ENCODE measurements around the gene GSTM4. TPM values are rescaled to one million over a fixed set of nuclear protein-coding genes. Genes with fewer than 3 reads are reported as not detected.
"Not testable (repeated sequence)": the region's sequence is repeated elsewhere in the genome, so short reads cannot be mapped to it uniquely, and the experiment has no call there.

Gene GSTM4
- total RNA-seq, 2 experiments from 2014 or later: 8.8 to 9.9 TPM

DNA sequence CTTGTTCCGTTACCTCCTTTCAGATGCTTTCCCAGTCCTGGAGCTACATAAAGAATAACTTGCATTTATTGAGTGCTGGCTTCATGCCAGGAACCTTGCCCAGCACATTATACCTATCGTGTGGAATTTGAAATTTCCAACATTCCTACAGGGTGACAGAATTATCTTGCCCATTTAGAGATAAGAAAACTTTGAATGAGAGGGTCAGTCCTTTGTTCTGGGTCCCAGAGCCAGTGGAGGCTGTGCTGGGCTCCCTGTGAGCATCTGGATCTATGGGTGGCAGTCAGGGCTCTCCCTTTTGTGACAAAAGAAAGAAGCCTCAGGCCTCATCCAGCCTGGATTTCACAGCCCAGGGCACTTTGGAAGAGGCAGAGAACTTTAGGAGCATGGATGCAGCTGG, 3.2 kb downstream of the GSTM4 start:
- Mint-ChIP-seq H3K4me3 (no peak overlapping the region), H3K27me3 (ENCODE audit: low read depth) (peaks cover 7% of the 10 kb centered on the region), H3K9me3 (no peaks in the 10 kb centered on the region), H3K27ac (no peak overlapping the region), H3K4me1 (ENCODE audit: low read depth) (peaks cover 15% of the 10 kb centered on the region), H3K36me3 (ENCODE audit: low read depth) (no peaks in the 10 kb centered on the region)
- DNase-seq: no peak
- CTCF ChIA-PET: interaction anchor here (3.6 kb wide), 1 partner anchor 19 kb away, joined by 20 read pairs; no protein-coding TSS in a partner anchor
- intact Hi-C loops (cut with micrococcal nuclease): no loop called here

- Mint-ChIP-seq H3K36me3 (ENCODE audit: low read depth) (no peaks in the 10 kb centered on the region), H3K27ac (no peak overlapping the region), H3K4me1 (ENCODE audit: low read depth) (peaks cover 10% of the 10 kb centered on the region), H3K4me3 (no peak overlapping the region), H3K9me3 (no peaks in the 10 kb centered on the region), H3K27me3 (ENCODE audit: low read depth) (no peaks in the 10 kb centered on the region)
- no peak for DNase-seq
- intact Hi-C loops (cut with micrococcal nuclease): no loop called here
- CTCF ChIA-PET: interaction anchor here (1.0 to 3.6 kb wide), 2 partner anchors 20 to 325 kb away, joined by 3 to 20 read pairs; partner anchors contain the start of gene AHCYL1
These were observed 4.2 kb downstream of the GSTM4 start for GRCh38 chr1:109659997-109660690.

- CTCF ChIA-PET: interaction anchor here (3.6 kb wide), 1 partner anchor 21 kb away, joined by 20 read pairs; no protein-coding TSS in a partner anchor
- H3K4me3 Mint-ChIP-seq; H3K27me3 Mint-ChIP-seq (ENCODE audit: low read depth); DNase-seq; H3K27ac Mint-ChIP-seq; H3K4me1 Mint-ChIP-seq (ENCODE audit: low read depth); H3K36me3 Mint-ChIP-seq (ENCODE audit: low read depth); intact Hi-C loops (cut with micrococcal nuclease); H3K9me3 Mint-ChIP-seq: not testable (repeated sequence)
These were observed 4.8 kb downstream of the GSTM4 start for GRCh38 chr1:109660691-109661026.

GRCh38 chr1:109661391-109661790, 5.5 kb downstream of the GSTM4 start:
- peaks cover 3% of the 10 kb centered on the region for H3K4me1 Mint-ChIP-seq (ENCODE audit: low read depth)
- H3K36me3 Mint-ChIP-seq (ENCODE audit: low read depth): no peaks in the 10 kb centered on the region
- no peak for DNase-seq
- H3K4me3 Mint-ChIP-seq: no peak overlapping the region
- H3K27me3 Mint-ChIP-seq (ENCODE audit: low read depth): no peaks in the 10 kb centered on the region
- no peak overlapping the region for H3K27ac Mint-ChIP-seq
- intact Hi-C loops (cut with micrococcal nuclease): no loop called here
- CTCF ChIA-PET: interaction anchor here (1.3 to 3.6 kb wide), 2 partner anchors 10 to 22 kb away, joined by 3 to 20 read pairs; no protein-coding TSS in a partner anchor
- H3K9me3 Mint-ChIP-seq: no peaks in the 10 kb centered on the region

DNA sequence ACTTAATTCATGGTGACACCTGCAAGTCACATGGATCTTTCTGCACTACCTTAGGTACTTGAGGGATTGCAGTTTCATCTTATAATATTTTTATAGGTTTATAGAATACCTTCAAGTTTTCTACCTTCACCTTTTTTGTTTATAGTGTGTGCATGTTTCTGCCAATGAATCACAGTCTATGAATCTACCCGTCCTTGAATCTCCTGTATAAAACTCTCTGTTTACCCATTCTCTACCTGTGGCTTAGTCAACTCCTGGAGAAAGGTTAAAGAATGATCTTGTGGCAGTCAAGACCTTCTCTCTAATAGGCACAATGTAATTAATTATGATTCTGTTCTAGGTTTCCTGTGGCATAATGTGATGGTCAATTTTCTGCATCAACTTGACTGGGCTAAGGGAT, 8.8 kb downstream of the GSTM4 start:
- no peaks in the 10 kb centered on the region for H3K9me3 Mint-ChIP-seq
- H3K36me3 Mint-ChIP-seq (ENCODE audit: low read depth): no peaks in the 10 kb centered on the region
- intact Hi-C loops (cut with micrococcal nuclease): no loop called here
- no peak for DNase-seq
- H3K4me1 Mint-ChIP-seq (ENCODE audit: low read depth): peaks cover 15% of the 10 kb centered on the region
- no peak overlapping the region for H3K4me3 Mint-ChIP-seq
- CTCF ChIA-PET: no interaction called here
- H3K27ac Mint-ChIP-seq: no peak overlapping the region
- no peaks in the 10 kb centered on the region for H3K27me3 Mint-ChIP-seq (ENCODE audit: low read depth)

DNA sequence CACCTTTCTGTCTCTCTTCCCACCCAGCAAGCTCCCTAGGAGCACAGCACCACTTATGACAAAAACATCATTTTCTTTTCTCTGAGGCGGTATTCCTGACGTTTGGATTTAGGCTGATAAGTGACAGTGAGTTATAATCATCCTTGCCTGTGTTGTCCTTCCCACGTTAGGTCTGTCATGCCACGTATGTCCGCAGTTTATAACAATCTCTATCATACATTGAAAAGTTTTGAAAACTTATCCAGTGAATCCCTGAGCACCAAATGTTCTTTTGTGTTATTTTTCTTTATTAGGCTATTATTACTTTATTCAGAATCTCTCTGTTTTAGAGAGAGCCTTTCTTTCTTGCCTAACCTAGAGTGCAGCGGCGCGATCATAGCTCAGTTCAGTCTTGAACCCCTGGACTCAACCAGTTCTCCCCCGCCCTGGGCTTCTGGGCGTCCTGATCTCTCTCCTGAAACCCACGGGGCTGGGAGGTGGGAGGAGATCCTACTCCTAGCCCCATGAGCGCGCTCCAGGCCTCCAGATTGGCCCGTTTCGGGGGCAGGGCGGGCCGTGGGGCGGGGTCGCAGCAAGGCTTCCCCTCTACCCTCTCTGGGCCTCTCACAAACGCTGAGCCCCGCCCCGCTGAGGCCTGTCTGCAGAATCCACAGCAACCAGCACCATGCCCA, 11.7 kb downstream of the GSTM4 start, which contains the start of gene GSTM2:
TSS of gene GSTM2 (plus strand) at position 606 of the 671 bp plus-strand sequence. CDS start at position 665, 59 bp downstream.
- Mint-ChIP-seq H3K4me3 (peak within 1 kb of the TSS; percentile 68), H3K36me3 (ENCODE audit: low read depth) (no peaks in the 10 kb centered on the region), H3K27me3 (ENCODE audit: low read depth) (no peaks in the 10 kb centered on the region), H3K27ac (no peak within 1 kb of the TSS), H3K9me3 (no peaks in the 10 kb centered on the region), H3K4me1 (ENCODE audit: low read depth) (peaks cover 17% of the 10 kb centered on the region)
- peak; percentile 92 for DNase-seq
- intact Hi-C loops (cut with micrococcal nuclease): no loop called here
- CTCF ChIA-PET: interaction anchor here (1.0 to 1.3 kb wide), 2 partner anchors 12 to 27 kb away, joined by 3 read pairs; partner anchors contain the start of gene GSTM4

DNA sequence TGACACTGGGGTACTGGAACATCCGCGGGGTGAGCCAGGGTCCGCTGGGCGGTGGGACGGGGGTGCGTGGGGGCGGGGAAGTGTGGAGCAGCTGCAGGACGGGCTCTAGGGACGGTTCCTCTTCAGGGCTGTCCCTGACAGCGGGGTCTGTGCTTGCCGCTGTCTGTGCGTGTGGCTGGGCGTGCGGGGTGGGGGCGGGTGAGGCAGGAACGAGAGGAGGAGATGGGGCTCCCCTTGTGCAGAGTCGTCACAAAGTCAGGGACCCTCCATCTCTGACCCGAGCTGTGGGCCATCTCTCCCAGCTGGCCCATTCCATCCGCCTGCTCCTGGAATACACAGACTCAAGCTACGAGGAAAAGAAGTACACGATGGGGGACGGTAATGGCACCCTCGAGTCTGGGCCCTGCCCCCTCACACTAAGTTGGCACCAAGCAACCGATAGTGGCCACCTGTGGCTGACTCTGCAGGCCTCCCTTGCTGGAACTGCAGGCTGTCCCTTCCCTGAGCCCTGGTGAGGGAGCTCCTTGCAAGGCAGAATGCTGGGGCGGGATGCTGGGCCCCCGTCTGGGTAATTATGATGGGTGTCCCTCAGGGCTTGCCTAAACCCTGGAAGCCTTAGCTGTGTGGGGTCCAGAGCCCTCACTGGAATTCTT, 12.3 kb downstream of the GSTM4 start:
- CTCF ChIA-PET: interaction anchor here (1.0 to 1.3 kb wide), 2 partner anchors 12 to 28 kb away, joined by 3 read pairs; partner anchors contain the start of gene GSTM4
- intact Hi-C loops (cut with micrococcal nuclease): no loop called here
- DNase-seq: no peak
- Mint-ChIP-seq H3K4me3 (peak overlapping the region; percentile 68), H3K4me1 (ENCODE audit: low read depth) (peaks cover 17% of the 10 kb centered on the region), H3K27ac (no peak overlapping the region), H3K9me3 (no peaks in the 10 kb centered on the region), H3K27me3 (ENCODE audit: low read depth) (no peaks in the 10 kb centered on the region), H3K36me3 (ENCODE audit: low read depth) (no peaks in the 10 kb centered on the region)

GRCh38 chr1:109669246-109669948, 13.5 kb downstream of the GSTM4 start:
- H3K36me3 Mint-ChIP-seq (ENCODE audit: low read depth): no peaks in the 10 kb centered on the region
- no peaks in the 10 kb centered on the region for H3K27me3 Mint-ChIP-seq (ENCODE audit: low read depth)
- CTCF ChIA-PET: interaction anchor here (0.6 to 2.2 kb wide), 2 partner anchors 29 to 336 kb away, joined by 3 to 13 read pairs; no protein-coding TSS in a partner anchor
- peak; percentile 12 for DNase-seq
- H3K27ac Mint-ChIP-seq: no peak overlapping the region
- H3K4me3 Mint-ChIP-seq: no peak overlapping the region
- intact Hi-C loops (cut with micrococcal nuclease): no loop called here
- no peaks in the 10 kb centered on the region for H3K9me3 Mint-ChIP-seq
- H3K4me1 Mint-ChIP-seq (ENCODE audit: low read depth): peaks cover 17% of the 10 kb centered on the region

DNA sequence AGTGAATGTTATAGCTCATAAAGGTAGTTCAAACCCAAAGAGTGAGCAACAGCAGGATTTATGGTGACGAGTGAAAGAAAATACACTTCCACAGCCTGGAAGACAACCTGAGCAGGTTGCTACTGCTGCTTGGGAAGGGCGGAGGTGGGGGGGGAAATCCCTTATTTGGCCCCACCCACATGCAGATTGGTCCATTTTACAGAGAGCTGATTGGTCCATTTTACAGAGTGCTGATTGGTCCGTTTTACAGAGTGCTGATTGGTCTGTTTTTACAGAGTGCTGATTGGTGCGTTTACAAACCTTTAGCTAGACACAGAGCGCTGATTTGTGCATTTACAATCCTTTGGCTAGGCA, 14.0 kb downstream of the GSTM4 start:
- intact Hi-C loops (cut with micrococcal nuclease); H3K9me3 Mint-ChIP-seq; H3K36me3 Mint-ChIP-seq (ENCODE audit: low read depth): not testable (repeated sequence)

GRCh38 chr1:109671067-109671466, 15.2 kb downstream of the GSTM4 start:
- no peaks in the 10 kb centered on the region for H3K9me3 Mint-ChIP-seq
- H3K4me3 Mint-ChIP-seq: no peak overlapping the region
- H3K27ac Mint-ChIP-seq: no peak overlapping the region
- CTCF ChIA-PET: interaction anchor here (0.6 to 2.2 kb wide), 5 partner anchors 10 to 314 kb away, joined by 3 to 13 read pairs (median 5); partner anchors contain the start of gene AHCYL1
- H3K36me3 Mint-ChIP-seq (ENCODE audit: low read depth): no peaks in the 10 kb centered on the region
- H3K4me1 Mint-ChIP-seq (ENCODE audit: low read depth): peaks cover 17% of the 10 kb centered on the region
- no peak for DNase-seq
- H3K27me3 Mint-ChIP-seq (ENCODE audit: low read depth): no peaks in the 10 kb centered on the region
- intact Hi-C loops (cut with micrococcal nuclease): no loop called here

More for the DNA sequence above, 14.0 kb downstream of the GSTM4 start:
- H3K27ac Mint-ChIP-seq; H3K4me3 Mint-ChIP-seq; H3K27me3 Mint-ChIP-seq (ENCODE audit: low read depth); DNase-seq: not testable (repeated sequence)
- CTCF ChIA-PET: interaction anchor here (0.6 to 2.2 kb wide), 3 partner anchors 30 to 336 kb away, joined by 3 to 13 read pairs (median 5); partner anchors contain the start of gene AHCYL1
- H3K4me1 Mint-ChIP-seq (ENCODE audit: low read depth): peaks cover 17% of the 10 kb centered on the region

DNA sequence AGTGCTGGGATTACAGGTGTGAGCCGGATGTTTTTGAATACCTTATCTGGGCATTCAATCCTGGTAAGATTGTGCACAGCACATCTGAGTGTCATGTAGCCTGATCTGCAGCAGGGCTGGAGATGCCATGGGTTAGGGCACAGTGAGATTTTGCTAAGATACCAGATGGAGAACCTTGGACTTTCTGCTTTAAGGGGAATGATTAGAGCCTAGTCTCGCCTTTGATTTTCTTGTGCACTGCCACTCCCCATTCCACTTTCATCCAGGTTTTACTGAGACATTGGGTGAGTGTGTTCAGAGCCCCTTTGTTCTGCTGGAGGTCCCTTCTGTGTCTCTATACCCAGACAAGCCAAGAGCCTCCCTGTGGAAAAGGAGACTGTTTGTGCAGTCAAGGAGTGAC, 18.0 kb downstream of the GSTM4 start:
- H3K27me3 Mint-ChIP-seq (ENCODE audit: low read depth); DNase-seq; H3K9me3 Mint-ChIP-seq; intact Hi-C loops (cut with micrococcal nuclease); H3K27ac Mint-ChIP-seq; H3K4me1 Mint-ChIP-seq (ENCODE audit: low read depth); H3K36me3 Mint-ChIP-seq (ENCODE audit: low read depth); H3K4me3 Mint-ChIP-seq: not testable (repeated sequence)
- CTCF ChIA-PET: interaction anchor here (0.7 to 2.2 kb wide), 2 partner anchors 33 to 141 kb away, joined by 3 to 5 read pairs; no protein-coding TSS in a partner anchor
